ENCODE data around the gene DNAJC17. TPM values are rescaled to one million over a fixed set of nuclear protein-coding genes. Genes with fewer than 3 reads are reported as not detected.

The DNAJC17 gene
- total RNA-seq, 3 donors from 2014 or later: 18.4 to 55.8 (median 24.3) TPM

GRCh38 chr15:40825661-40826422 is 18.6 kb upstream of the DNAJC17 start:
- H3K4me3 ChIP-seq: no peak overlapping the region
- peak in 1 of 2 donors; percentile 9 for DNase-seq (ENCODE audit: low spot score in 2 of 2)
- H3K27ac ChIP-seq: peak overlapping the region; percentile 30 to 56
- no peak for TF ChIP-seq CTCF (IDR thresholded peaks at IDR 0.05)
- no peak for TF ChIP-seq POLR2A (IDR thresholded peaks at IDR 0.05)
- no peak for TF ChIP-seq POLR2AphosphoS5 (IDR thresholded peaks at IDR 0.05)
- H3K9me3 ChIP-seq: no peaks in the 10 kb centered on the region
- H3K4me1 ChIP-seq: no peaks in the 10 kb centered on the region
- H3K27me3 ChIP-seq: no peaks in the 10 kb centered on the region
- intact Hi-C loops (cut with DNase I; ENCODE audit: low total_unique reads): no loop called here
- H3K36me3 ChIP-seq: no peaks in the 10 kb centered on the region

GRCh38 chr15:40823572-40824343 is 16.5 kb upstream of the DNAJC17 start:
- DNase-seq (ENCODE audit: low spot score in 2 of 2): no peak
- Histone ChIP-seq H3K27ac (no peak overlapping the region), H3K9me3 (no peaks in the 10 kb centered on the region), H3K4me1 (no peaks in the 10 kb centered on the region), H3K27me3 (no peaks in the 10 kb centered on the region), H3K4me3 (no peak overlapping the region), H3K36me3 (no peaks in the 10 kb centered on the region)
- intact Hi-C loops (cut with DNase I; ENCODE audit: low total_unique reads): no loop called here
- no peak for TF ChIP-seq POLR2AphosphoS5 (IDR thresholded peaks at IDR 0.05)
- TF ChIP-seq CTCF (IDR thresholded peaks at IDR 0.05): no peak
- TF ChIP-seq POLR2A (IDR thresholded peaks at IDR 0.05): no peak

DNA sequence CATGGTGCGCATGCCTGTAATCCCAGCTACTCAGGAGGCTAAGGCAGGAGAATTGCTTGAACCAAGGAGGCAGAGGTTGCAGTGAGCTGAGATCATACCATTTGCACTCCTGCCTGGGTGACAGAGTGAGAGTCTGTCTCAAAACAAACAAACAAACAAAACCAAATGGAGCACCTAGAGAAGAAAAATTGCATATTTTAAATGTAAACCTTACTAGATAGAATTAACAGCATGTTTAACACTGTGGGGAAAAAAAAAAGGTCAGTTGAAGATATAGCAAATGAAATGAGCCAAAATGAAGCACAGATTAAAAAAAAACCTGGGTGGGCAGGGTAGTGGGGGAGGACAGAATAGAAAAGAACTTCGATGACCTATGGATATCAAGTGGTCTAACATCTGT is 13.9 kb upstream of the DNAJC17 start:
- H3K27me3 ChIP-seq: no peaks in the 10 kb centered on the region
- TF ChIP-seq POLR2A (IDR thresholded peaks at IDR 0.05) (no peak), CTCF (IDR thresholded peaks at IDR 0.05) (no peak)
- intact Hi-C loops (cut with DNase I; ENCODE audit: low total_unique reads): no loop called here

DNA sequence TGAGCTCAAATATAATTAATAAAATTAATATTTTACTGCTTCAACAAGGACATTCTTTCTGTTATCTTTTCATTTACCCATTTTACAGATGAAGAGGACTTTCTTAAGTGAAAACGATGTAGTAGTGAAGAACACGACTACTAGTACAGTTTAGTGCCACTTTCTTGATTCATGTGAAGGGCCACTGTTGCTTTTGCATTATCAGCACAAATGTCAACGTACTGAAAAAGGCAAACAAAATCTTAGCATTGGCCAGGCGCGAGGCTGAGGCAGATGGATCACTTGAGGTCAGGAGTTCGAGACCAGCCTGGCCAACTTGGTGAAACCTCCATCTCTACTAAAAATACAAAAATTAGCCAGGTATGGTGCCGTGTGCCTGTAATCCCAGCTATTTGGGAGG is 11.8 kb upstream of the DNAJC17 start:
- H3K36me3 ChIP-seq: no peaks in the 10 kb centered on the region
- H3K4me3 ChIP-seq: no peak overlapping the region
- intact Hi-C loops (cut with DNase I; ENCODE audit: low total_unique reads): no loop called here

More for the DNA sequence above, 13.9 kb upstream of the DNAJC17 start:
- no peaks in the 10 kb centered on the region for H3K4me1 ChIP-seq
- H3K9me3 ChIP-seq: no peaks in the 10 kb centered on the region
- no peak for DNase-seq (ENCODE audit: low spot score in 2 of 2)
- no peak overlapping the region for H3K4me3 ChIP-seq
- H3K36me3 ChIP-seq: no peaks in the 10 kb centered on the region
- H3K27ac ChIP-seq: no peak overlapping the region

More for the DNA sequence above, 11.8 kb upstream of the DNAJC17 start:
- Histone ChIP-seq H3K9me3 (no peaks in the 10 kb centered on the region), H3K27me3 (no peaks in the 10 kb centered on the region), H3K4me1 (no peaks in the 10 kb centered on the region), H3K27ac (no peak overlapping the region)
- no peak for DNase-seq (ENCODE audit: low spot score in 2 of 2)
- TF ChIP-seq CTCF (IDR thresholded peaks at IDR 0.05): no peak
- TF ChIP-seq POLR2AphosphoS5 (IDR thresholded peaks at IDR 0.05): no peak
- no peak for TF ChIP-seq POLR2A (IDR thresholded peaks at IDR 0.05)
